Measurements from ENCODE around the gene SNRPB.
"Not testable (repeated sequence)": the region's sequence is repeated elsewhere in the genome, so short reads cannot be mapped to it uniquely, and the experiment has no call there.

Gene SNRPB

DNA sequence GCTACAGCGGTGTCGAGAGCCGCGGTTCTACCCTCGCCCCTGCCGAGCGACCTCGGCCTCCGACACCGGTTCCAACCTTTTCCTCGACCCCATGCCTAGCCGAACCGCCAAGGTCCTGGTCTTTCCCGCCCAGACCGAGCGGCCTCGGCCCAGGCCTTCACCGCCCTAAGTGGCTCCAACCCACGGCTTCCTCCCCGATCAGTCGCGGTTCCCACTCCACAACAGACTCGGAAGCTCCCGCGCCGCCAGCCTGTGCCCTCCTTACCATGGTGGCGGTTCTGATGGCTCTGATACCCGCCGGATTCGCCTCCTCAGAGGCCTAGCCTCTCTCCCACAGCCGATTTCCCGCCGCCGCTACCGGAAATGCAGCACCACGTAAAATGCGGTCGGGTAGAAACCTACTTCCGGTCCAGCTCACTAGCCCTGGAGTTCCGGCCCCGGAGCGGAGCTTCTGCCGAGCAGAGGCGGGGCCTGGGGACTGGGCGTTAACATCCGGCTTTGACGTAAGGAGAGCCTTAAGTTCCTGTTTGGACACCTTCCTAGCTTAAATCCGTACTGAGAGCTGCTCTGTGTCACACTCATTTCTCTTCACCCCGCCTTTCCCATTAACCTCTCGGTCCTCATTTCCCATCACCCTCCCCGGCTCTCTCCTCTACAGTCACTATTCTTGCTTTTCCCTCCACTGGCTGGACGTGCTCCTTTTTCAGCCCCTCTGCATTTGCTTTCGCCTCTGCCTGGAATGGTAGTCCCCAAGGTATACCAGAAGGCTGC, at the start of gene SNRPB:
TSS of gene SNRPB (minus strand) at position 367 of the 771 bp plus-strand sequence. CDS start at position 268, 99 bp downstream.
- peak; percentile 99 for DNase-seq

DNA sequence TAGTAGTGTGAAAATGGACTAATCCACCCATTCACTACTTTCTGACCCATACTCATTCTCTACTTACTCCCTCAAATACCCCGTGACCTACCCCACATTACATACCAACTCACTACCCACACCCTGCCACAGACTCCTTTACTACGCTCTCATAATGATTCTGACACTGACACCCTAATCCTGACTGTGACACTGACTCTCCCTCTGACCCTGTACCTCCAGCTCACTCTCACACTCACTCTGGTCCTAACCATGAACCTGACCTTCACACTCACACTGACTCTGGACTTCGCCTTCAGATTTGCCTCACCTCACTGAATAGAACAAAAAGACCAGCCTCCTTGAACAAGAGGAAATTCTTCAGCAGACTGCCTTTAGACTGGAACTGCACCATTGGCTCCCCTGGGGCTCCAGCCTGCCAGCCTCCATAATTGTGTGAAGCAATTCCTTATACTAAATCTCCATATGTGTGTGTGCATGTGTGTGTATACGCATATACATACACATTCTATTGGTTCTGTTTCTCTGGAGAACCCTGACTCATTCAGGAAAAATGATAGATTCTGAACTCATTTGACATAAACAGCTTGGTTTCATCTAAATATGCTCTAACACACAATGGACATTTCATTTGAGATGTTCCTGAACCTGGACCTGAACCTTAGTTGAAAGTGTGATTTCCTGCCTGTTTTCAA, 48.7 kb upstream of the SNRPB start:
- no peak for DNase-seq

- DNase-seq: no peak
Observed at GRCh38 chr20:2518558-2518957, 48.0 kb upstream of the SNRPB start.

- no peak for DNase-seq
Observed at GRCh38 chr20:2518096-2518495, 47.5 kb upstream of the SNRPB start.

DNA sequence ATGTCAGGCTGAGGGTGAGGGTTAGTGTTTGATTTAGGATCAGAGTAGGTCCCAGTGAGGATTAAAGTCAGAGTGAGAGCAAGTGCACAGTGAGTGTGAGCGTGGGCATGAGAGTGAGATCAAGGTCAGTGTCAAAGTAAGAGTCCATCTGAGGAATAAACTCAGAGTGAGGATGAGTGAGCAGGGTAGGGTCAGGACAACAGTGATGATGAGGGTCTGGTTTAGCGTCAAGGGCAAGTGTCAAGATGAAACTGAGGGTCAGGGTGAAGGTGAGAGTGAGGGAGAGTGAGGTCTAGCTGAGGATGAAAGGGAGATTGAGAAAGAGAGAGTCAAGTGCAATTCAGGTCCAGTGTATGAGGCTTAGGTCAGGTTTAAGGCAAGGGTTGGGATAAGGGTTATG, 45.8 kb upstream of the SNRPB start:
- DNase-seq: no peak

GRCh38 chr20:2515203-2515602, 44.6 kb upstream of the SNRPB start:
- no peak for DNase-seq

DNA sequence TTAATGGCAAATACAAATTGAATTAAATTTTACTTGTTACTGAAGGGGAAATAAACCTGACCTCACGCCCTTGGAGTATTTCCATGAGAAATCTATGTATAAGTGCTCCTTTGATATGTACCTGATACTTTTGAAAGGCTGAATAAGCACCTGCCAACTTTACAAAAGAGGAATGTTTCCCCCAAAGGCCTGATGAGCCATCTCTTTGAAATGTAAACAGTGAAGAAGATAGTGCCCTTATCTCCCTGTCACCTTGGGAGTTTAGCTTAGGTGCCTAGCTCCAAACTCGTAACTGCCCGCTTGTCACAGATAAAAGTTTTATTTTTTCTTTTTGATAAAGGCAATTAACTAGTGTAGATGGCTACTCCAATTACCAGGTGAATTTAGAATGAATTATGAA, 39.2 kb upstream of the SNRPB start:
- no peak for DNase-seq

- no peak for DNase-seq
Observed at GRCh38 chr20:2509468-2509781, 38.8 kb upstream of the SNRPB start.

- peak; percentile 79 for DNase-seq
Observed at GRCh38 chr20:2508631-2509467, 38.3 kb upstream of the SNRPB start, which contains the start of gene ZNF343. Gene ZNF343 (minus strand): TSS chr20:2508915. CDS start chr20:2493895, 15,020 bp downstream.

- no peak for DNase-seq
Observed at GRCh38 chr20:2507875-2508630, 37.5 kb upstream of the SNRPB start.

DNA sequence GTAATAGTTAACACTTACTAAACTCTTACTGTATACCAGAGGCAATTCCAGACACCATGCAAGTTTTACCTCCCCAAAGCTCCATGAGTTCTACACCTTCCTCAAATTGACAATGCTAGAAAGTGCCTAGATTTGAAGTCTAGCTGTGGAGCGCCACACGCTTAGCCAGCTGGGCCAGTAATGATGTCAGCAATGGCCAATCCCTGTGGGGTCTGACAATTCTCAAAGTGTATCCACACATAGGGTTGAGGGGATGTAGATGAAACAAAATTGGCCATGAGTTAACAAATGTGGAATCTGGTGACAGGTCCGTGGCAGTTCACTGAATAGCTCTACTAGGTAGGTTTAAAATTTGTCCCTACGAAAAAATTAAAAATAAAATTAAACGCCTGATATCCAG, 36.9 kb upstream of the SNRPB start:
- no peak for DNase-seq

DNA sequence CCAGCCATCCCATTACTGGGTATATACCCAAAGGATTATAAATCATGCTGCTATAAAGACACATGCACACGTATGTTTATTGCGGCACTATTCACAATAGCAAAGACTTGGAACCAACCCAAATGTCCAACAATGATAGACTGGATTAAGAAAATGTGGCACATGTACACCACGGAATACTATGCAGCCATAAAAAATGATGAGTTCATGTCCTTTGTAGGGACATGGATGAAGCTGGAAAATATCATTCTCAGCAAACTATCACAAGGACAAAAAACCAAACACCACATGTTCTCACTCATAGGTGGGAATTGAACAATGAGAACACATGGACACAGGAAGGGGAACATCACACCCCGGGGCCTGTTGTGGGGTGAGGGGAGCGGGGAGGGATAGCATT, 35.8 kb upstream of the SNRPB start:
- not testable (repeated sequence) for DNase-seq

DNA sequence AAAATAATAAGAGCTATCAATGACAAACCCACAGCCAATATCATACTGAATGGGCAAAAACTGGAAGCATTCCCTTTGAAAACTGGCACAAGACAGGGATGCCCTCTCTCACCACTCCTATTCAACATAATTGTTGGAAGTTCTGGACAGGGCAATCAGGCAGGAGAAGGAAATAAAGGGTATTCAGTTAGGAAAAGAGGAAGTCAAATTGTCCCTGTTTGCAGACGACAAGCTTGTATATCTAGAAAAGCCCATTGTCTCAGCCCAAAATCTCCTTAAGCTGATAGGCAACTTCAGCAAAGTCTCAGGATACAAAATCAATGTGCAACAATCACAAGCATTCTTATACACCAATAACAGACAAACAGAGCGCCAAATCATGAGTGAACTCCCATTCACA, 34.2 kb upstream of the SNRPB start:
- DNase-seq: not testable (repeated sequence)

- DNase-seq: not testable (repeated sequence)
Observed at GRCh38 chr20:2502808-2503384, 32.3 kb upstream of the SNRPB start.

- DNase-seq: no peak
Observed at GRCh38 chr20:2485661-2486060, 15.1 kb upstream of the SNRPB start.

DNA sequence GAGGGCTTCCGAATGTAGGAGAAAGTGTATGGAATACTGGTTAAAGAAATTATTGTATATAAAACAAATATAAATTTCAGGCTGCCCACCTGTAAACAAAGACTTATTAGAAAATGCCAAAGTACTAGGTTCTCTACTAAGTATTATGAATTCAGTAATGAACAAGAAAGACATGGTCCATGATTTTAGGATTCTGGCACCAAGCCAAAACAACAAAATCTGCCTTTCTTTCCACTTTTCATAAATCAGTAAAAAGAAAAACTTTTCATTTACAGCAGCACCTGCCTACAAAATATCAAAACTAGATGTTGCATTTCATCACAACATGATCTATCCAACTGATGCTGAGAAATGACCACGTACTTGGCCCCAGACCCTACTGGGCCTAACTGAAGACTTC, 14.5 kb upstream of the SNRPB start:
- no peak for DNase-seq

GRCh38 chr20:2483504-2483903, 12.9 kb upstream of the SNRPB start:
- no peak for DNase-seq

- no peak for DNase-seq
Observed at GRCh38 chr20:2480381-2480780, 9.8 kb upstream of the SNRPB start.

- no peak for DNase-seq
Observed at GRCh38 chr20:2476742-2477615, 6.4 kb upstream of the SNRPB start.

DNA sequence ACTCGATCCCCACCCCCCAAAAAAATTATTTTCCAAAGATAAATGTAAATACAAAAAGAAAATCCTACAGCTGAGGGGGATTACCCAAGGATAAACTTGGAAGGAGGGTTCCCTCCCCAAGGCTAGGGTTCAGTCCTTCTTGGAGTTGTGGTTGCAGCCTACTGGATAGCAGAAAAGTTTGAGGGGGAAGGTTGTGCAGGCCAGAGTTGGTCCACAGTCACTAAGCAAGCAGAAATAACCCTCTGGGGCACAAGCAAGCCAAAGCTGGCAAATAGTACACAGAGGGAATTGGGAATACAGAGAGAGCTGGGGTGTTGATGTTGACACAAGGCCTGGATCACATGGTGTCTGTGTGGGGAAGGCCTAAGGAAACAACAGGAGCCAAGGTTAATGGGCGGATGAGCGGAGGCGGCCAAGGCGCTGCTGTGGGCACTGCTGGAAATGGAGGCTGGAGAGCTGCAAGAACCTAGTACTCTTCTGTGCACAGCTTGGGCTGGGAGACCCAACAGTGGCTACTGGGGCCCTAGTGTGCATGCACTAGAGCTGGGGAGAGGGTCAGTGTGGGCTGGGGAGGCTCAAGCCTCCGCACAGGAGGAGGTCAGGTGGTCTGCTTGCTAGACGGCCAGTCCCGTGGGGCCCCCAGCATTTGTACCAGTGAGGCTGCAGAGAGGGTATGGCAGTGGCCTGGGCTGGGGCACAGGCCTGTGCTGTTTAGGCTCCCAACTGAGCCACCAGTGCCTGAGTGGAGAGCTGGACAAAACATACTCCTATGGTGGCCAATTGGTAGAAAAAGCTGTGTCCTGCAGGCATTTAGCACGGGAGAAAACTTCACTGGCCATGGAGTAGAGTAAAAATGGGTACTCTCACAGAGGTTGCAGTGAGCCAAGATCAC, 5.5 kb upstream of the SNRPB start:
- DNase-seq: no peak
